ENCODE measurements around the gene ZNF560.

ZNF560 gene

GRCh38 chr19:9528757-9529336, 30.4 kb upstream of the ZNF560 start:
- no peak overlapping the region for H3K4me2 ChIP-seq
- H3K27ac ChIP-seq: no peak overlapping the region
- peaks cover 0 to 7% (median 0%) of the 10 kb centered on the region in 11 experiments; a peak in 3 of 22 replicates for H3K27me3 ChIP-seq
- no peaks in the 10 kb centered on the region for H3K4me1 ChIP-seq
- H4K20me1 ChIP-seq: no peaks in the 10 kb centered on the region
- H3K36me3 ChIP-seq: peaks cover 95 to 100% (median 99%) of the 10 kb centered on the region in 11 experiments
- no peak for TF ChIP-seq Cebpa-rat (IDR thresholded peaks at IDR 0.05)
- H3K9me3 ChIP-seq (replicated peaks in 1 of 11): peaks cover 100% of the 10 kb centered on the region in 11 experiments
- no peak overlapping the region for H3K9ac ChIP-seq
- peak overlapping the region; percentile 21 to 58 (median 46); a peak in 19 of 20 replicates for H3K4me3 ChIP-seq

- peak overlapping the region in 8 of 10 experiments; percentile 9 to 52 (median 34); a peak in 12 of 20 replicates for H3K4me3 ChIP-seq
- H3K9ac ChIP-seq: no peak overlapping the region
- H4K20me1 ChIP-seq: no peaks in the 10 kb centered on the region
- peaks cover 98 to 100% (median 100%) of the 10 kb centered on the region in 11 experiments for H3K9me3 ChIP-seq (replicated peaks in 1 of 11)
- H3K4me2 ChIP-seq: no peak overlapping the region
- H3K36me3 ChIP-seq: peaks cover 71 to 93% (median 80%) of the 10 kb centered on the region in 11 experiments
- no peaks in the 10 kb centered on the region for H3K4me1 ChIP-seq
- peaks cover 0 to 5% (median 0%) of the 10 kb centered on the region in 11 experiments; a peak in 2 of 22 replicates for H3K27me3 ChIP-seq
- H3K27ac ChIP-seq: no peak overlapping the region
- TF ChIP-seq Cebpa-rat (IDR thresholded peaks at IDR 0.05): no peak
Measured at GRCh38 chr19:9523885-9524474, 25.6 kb upstream of the ZNF560 start.

GRCh38 chr19:9507285-9507684, 8.9 kb upstream of the ZNF560 start:
- H3K4me2 ChIP-seq: no peak overlapping the region
- H3K4me1 ChIP-seq: no peaks in the 10 kb centered on the region
- peaks cover 75 to 99% (median 94%) of the 10 kb centered on the region in 11 experiments for H3K9me3 ChIP-seq (replicated peaks in 1 of 11)
- H3K36me3 ChIP-seq: peaks cover 4 to 25% (median 18%) of the 10 kb centered on the region in 11 experiments; a peak in 14 of 22 replicates
- H3K9ac ChIP-seq: no peak overlapping the region
- H3K27ac ChIP-seq: no peak overlapping the region
- no peaks in the 10 kb centered on the region for H3K27me3 ChIP-seq
- no peak overlapping the region for H3K4me3 ChIP-seq
- no peaks in the 10 kb centered on the region for H4K20me1 ChIP-seq
- no peak for TF ChIP-seq Cebpa-rat (IDR thresholded peaks at IDR 0.05)

DNA sequence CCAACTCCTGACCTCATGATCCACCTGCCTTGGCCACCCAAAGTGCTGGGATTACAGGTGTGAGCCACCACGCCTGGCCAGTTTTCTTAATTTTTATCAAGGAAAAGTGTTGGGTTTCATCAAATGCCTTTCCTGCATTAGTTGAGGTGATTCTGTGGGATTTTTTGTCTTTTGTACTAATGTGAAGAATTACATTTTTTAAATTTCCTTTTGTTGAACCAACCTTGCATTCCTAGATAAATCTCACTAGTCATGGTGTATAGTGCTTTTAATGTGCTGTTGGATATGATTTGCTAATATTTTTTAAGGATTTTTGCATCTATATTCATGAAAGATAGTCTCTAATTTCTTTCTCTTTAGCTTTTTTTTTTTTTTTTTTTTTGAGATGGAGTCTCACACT, 2.4 kb upstream of the ZNF560 start:
- Histone ChIP-seq H4K20me1 (no peaks in the 10 kb centered on the region), H3K9ac (no peak overlapping the region), H3K4me1 (no peaks in the 10 kb centered on the region), H3K36me3 (no peaks in the 10 kb centered on the region; a peak in 1 of 22 replicates), H3K27ac (no peak overlapping the region), H3K4me2 (no peak overlapping the region), H3K4me3 (no peak overlapping the region), H3K9me3 (replicated peaks in 1 of 11) (peaks cover 78 to 100% (median 95%) of the 10 kb centered on the region in 11 experiments), H3K27me3 (no peaks in the 10 kb centered on the region)
- TF ChIP-seq Cebpa-rat (IDR thresholded peaks at IDR 0.05): no peak

GRCh38 chr19:9494096-9494495, 4.3 kb downstream of the ZNF560 start:
- Histone ChIP-seq H3K27ac (no peak overlapping the region), H3K4me3 (no peak overlapping the region), H3K4me1 (no peaks in the 10 kb centered on the region), H3K27me3 (no peaks in the 10 kb centered on the region), H3K4me2 (no peak overlapping the region), H3K9me3 (replicated peaks in 1 of 11) (peaks cover 34 to 96% (median 62%) of the 10 kb centered on the region in 11 experiments), H4K20me1 (no peaks in the 10 kb centered on the region), H3K9ac (no peak overlapping the region), H3K36me3 (no peaks in the 10 kb centered on the region; a peak in 1 of 22 replicates)
- TF ChIP-seq Cebpa-rat (IDR thresholded peaks at IDR 0.05): no peak

DNA sequence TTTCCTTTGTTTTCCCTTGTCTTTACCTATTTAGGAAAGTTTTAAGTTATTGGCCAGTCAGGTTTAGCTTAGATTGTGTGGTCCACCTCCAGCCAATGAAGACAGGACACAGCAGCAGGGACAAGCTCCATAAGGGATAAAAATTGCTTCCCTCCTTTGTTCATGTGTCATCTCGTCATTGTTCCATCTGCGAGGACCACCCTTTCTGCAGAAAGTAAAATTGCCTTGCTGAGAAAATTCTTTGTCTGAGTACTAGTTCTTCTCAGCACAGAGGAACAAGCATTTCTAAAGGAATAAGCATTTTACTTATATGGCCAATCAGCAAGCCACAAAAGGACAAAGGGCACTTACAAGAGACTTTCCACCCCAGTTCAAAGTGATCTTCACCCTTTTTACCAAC, 11.4 kb downstream of the ZNF560 start:
- no peaks in the 10 kb centered on the region for H4K20me1 ChIP-seq
- no peaks in the 10 kb centered on the region for H3K27me3 ChIP-seq
- TF ChIP-seq Cebpa-rat (IDR thresholded peaks at IDR 0.05): no peak
- no peak overlapping the region for H3K27ac ChIP-seq
- no peak overlapping the region for H3K9ac ChIP-seq
- H3K4me2 ChIP-seq: no peak overlapping the region
- no peak overlapping the region; a peak in 1 of 20 replicates for H3K4me3 ChIP-seq
- peaks cover 0 to 4% (median 0%) of the 10 kb centered on the region in 11 experiments; a peak in 2 of 22 replicates for H3K36me3 ChIP-seq
- peaks cover 64 to 98% (median 82%) of the 10 kb centered on the region in 11 experiments for H3K9me3 ChIP-seq (replicated peaks in 1 of 11)
- no peaks in the 10 kb centered on the region for H3K4me1 ChIP-seq

GRCh38 chr19:9485140-9485539, 13.3 kb downstream of the ZNF560 start:
- H3K9me3 ChIP-seq (replicated peaks in 1 of 11): peaks cover 72 to 98% (median 84%) of the 10 kb centered on the region in 11 experiments
- TF ChIP-seq Cebpa-rat (IDR thresholded peaks at IDR 0.05): no peak

GRCh38 chr19:9474975-9475374, 23.4 kb downstream of the ZNF560 start:
- H3K36me3 ChIP-seq: 0 out of 22 replicates have a peak, but pooled peaks cover 0 to 6% (median 0%) of the 10 kb centered on the region in 11 experiments
- H3K27me3 ChIP-seq: no peaks in the 10 kb centered on the region
- H4K20me1 ChIP-seq: no peaks in the 10 kb centered on the region
- no peak overlapping the region for H3K9ac ChIP-seq
- H3K9me3 ChIP-seq (replicated peaks in 1 of 11): peaks cover 52 to 100% (median 75%) of the 10 kb centered on the region in 11 experiments
- H3K4me2 ChIP-seq: no peak overlapping the region
- H3K4me3 ChIP-seq: no peak overlapping the region
- no peaks in the 10 kb centered on the region for H3K4me1 ChIP-seq
- TF ChIP-seq Cebpa-rat (IDR thresholded peaks at IDR 0.05): no peak
- no peak overlapping the region for H3K27ac ChIP-seq

More at GRCh38 chr19:9485140-9485539, 13.3 kb downstream of the ZNF560 start:
- H3K27ac ChIP-seq: no peak overlapping the region
- no peak overlapping the region for H3K9ac ChIP-seq
- H3K27me3 ChIP-seq: no peaks in the 10 kb centered on the region
- peaks cover 0 to 4% (median 0%) of the 10 kb centered on the region in 11 experiments; a peak in 2 of 22 replicates for H3K36me3 ChIP-seq
- no peak overlapping the region for H3K4me3 ChIP-seq
- no peaks in the 10 kb centered on the region for H3K4me1 ChIP-seq
- no peak overlapping the region for H3K4me2 ChIP-seq
- no peaks in the 10 kb centered on the region for H4K20me1 ChIP-seq

- Histone ChIP-seq H3K9ac (no peak overlapping the region), H3K4me2 (no peak overlapping the region), H3K9me3 (replicated peaks in 1 of 11) (peaks cover 80 to 100% (median 97%) of the 10 kb centered on the region in 11 experiments), H3K27me3 (no peaks in the 10 kb centered on the region), H3K4me1 (no peaks in the 10 kb centered on the region), H3K4me3 (peak overlapping the region in 1 of 10 experiments; percentile 0; a peak in 2 of 20 replicates), H3K36me3 (peaks cover 3 to 32% (median 15%) of the 10 kb centered on the region in 11 experiments; a peak in 18 of 22 replicates), H4K20me1 (no peaks in the 10 kb centered on the region), H3K27ac (no peak overlapping the region)
- no peak for TF ChIP-seq Cebpa-rat (IDR thresholded peaks at IDR 0.05)
Measured at GRCh38 chr19:9467161-9467560, 31.3 kb downstream of the ZNF560 start.
